Left ventricle myocardium inferior (tissue), 1 donor: Measurements from ENCODE around the gene SMPD1. TPM values are rescaled to one million over a fixed set of nuclear protein-coding genes. Genes with fewer than 3 reads are reported as not detected.
A peak's percentile ranks its signal among the peaks of the same experiment; 100 is the strongest.
"Not testable (repeated sequence)": the region's sequence is repeated elsewhere in the genome, so short reads cannot be mapped to it uniquely, and the experiment has no call there.

Experiments
- DNase-seq: peaks from one replicate; pipeline ENCODE4 v3.0.0-alpha.2; 2020
- H3K27ac ChIP-seq: fragments of 200-600 bp; replicated peaks from 2 replicates; pipeline ENCODE4 v1.8.0; 2021
- H3K27me3 ChIP-seq: fragments of 200-600 bp; 2 replicates; pipeline ENCODE4 v1.8.0; 2021; ENCODE audit warnings: low read depth
- H3K36me3 ChIP-seq: fragments of 200-600 bp; 2 replicates; pipeline ENCODE4 v1.8.0; 2021
- H3K4me1 ChIP-seq: fragments of 200-600 bp; 2 replicates; pipeline ENCODE4 v1.8.0; 2021
- H3K4me3 ChIP-seq: fragments of 200-600 bp; 2 replicates; pipeline ENCODE4 v1.8.0; 2021; ENCODE audit warnings: mild to moderate bottlenecking, moderate library complexity
- H3K9me3 ChIP-seq: fragments of 200-600 bp; replicated peaks from 2 replicates; pipeline ENCODE4 v1.8.0; 2021
- intact Hi-C: fragments of 100-400 bp; cut with micrococcal nuclease; formaldehyde crosslinking; loops from one replicate; pipeline ENCODE4 v1.11.0; 2022
- total RNA-seq: library from RNA; stranded (reverse); fragmentation: NEBNext Ultra II Directional; extraction: Animal tissue kit (Norgen Biotek cat#: 25700); gene quantifications from one replicate; pipeline ENCODE4 v1.2.1, GENCODE V29; 2021
- TF ChIP-seq, protein P1 (sequence below): fragments of 200-600 bp; IDR thresholded peaks from 2 replicates; pipeline ENCODE4 v1.8.0; 2021; ENCODE audit warnings: antibody characterized with exemption, mild to moderate bottlenecking, borderline replicate concordance
- donor health status: DM: no; HTN: yes; CAD: no; lungs with severe emphysema.

The SMPD1 gene
- total RNA-seq, 1 donor from 2014 or later: 49.7 TPM

DNA sequence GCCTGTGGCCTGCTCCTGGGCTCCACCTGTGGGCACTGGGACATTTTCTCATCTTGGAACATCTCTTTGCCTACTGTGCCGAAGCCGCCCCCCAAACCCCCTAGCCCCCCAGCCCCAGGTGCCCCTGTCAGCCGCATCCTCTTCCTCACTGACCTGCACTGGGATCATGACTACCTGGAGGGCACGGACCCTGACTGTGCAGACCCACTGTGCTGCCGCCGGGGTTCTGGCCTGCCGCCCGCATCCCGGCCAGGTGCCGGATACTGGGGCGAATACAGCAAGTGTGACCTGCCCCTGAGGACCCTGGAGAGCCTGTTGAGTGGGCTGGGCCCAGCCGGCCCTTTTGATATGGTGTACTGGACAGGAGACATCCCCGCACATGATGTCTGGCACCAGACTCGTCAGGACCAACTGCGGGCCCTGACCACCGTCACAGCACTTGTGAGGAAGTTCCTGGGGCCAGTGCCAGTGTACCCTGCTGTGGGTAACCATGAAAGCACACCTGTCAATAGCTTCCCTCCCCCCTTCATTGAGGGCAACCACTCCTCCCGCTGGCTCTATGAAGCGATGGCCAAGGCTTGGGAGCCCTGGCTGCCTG is 1.4 kb downstream of the SMPD1 start:
- H3K9me3 ChIP-seq: no peaks in the 10 kb centered on the region
- intact Hi-C loops: no loop called here
- peak overlapping the region; percentile 94 for H3K27ac ChIP-seq
- TF ChIP-seq, protein P1, sequence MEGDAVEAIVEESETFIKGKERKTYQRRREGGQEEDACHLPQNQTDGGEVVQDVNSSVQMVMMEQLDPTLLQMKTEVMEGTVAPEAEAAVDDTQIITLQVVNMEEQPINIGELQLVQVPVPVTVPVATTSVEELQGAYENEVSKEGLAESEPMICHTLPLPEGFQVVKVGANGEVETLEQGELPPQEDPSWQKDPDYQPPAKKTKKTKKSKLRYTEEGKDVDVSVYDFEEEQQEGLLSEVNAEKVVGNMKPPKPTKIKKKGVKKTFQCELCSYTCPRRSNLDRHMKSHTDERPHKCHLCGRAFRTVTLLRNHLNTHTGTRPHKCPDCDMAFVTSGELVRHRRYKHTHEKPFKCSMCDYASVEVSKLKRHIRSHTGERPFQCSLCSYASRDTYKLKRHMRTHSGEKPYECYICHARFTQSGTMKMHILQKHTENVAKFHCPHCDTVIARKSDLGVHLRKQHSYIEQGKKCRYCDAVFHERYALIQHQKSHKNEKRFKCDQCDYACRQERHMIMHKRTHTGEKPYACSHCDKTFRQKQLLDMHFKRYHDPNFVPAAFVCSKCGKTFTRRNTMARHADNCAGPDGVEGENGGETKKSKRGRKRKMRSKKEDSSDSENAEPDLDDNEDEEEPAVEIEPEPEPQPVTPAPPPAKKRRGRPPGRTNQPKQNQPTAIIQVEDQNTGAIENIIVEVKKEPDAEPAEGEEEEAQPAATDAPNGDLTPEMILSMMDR: no peak
- no peak for DNase-seq
- peaks cover 29% of the 10 kb centered on the region for H3K36me3 ChIP-seq
- peaks cover 28% of the 10 kb centered on the region for H3K4me1 ChIP-seq
- H3K4me3 ChIP-seq: peak overlapping the region; percentile 93
- no peaks in the 10 kb centered on the region for H3K27me3 ChIP-seq

DNA sequence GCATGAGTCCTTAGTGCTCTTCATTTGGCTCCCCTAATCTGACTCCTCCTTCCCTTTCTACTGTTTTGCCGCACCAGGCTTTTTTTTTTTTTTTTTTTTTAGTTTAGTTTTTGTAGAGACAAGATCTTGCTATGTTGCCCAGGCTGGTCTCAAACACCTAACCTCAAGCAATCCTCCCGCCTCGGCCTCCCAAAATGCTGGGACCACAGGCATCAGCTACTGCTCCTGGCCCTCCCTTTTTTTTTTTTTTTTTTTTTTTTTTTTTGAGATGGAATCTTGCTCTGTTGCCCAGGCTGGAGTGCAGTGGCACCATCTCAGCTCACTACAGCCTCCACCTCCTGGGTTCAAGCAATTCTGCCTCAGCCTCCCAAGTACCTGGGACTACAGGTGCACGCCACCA is 2.0 kb downstream of the SMPD1 start:
- DNase-seq, H3K27me3 ChIP-seq, intact Hi-C loops, H3K4me3 ChIP-seq, H3K9me3 ChIP-seq, H3K27ac ChIP-seq: not testable (repeated sequence)
- Histone ChIP-seq H3K36me3 (peaks cover 29% of the 10 kb centered on the region), H3K4me1 (peaks cover 28% of the 10 kb centered on the region)

DNA sequence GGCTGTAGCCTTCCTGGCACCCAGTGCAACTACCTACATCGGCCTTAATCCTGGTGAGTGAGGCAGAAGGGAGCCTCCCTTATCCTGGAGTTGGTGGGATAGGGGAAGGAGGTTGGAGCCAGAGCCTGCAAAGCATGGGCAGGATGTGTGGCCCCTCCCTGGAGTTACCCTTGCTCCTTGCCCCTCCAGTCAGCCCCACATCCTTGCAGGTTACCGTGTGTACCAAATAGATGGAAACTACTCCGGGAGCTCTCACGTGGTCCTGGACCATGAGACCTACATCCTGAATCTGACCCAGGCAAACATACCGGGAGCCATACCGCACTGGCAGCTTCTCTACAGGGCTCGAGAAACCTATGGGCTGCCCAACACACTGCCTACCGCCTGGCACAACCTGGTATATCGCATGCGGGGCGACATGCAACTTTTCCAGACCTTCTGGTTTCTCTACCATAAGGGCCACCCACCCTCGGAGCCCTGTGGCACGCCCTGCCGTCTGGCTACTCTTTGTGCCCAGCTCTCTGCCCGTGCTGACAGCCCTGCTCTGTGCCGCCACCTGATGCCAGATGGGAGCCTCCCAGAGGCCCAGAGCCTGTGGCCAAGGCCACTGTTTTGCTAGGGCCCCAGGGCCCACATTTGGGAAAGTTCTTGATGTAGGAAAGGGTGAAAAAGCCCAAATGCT is 3.9 kb downstream of the SMPD1 start:
- H3K4me1 ChIP-seq: peaks cover 38% of the 10 kb centered on the region
- no peaks in the 10 kb centered on the region for H3K27me3 ChIP-seq
- H3K36me3 ChIP-seq: peaks cover 33% of the 10 kb centered on the region
- intact Hi-C loops: no loop called here
- no peak for DNase-seq
- no peak overlapping the region for H3K4me3 ChIP-seq
- TF ChIP-seq, protein P1: no peak
- H3K9me3 ChIP-seq: no peaks in the 10 kb centered on the region
- no peak overlapping the region for H3K27ac ChIP-seq

DNA sequence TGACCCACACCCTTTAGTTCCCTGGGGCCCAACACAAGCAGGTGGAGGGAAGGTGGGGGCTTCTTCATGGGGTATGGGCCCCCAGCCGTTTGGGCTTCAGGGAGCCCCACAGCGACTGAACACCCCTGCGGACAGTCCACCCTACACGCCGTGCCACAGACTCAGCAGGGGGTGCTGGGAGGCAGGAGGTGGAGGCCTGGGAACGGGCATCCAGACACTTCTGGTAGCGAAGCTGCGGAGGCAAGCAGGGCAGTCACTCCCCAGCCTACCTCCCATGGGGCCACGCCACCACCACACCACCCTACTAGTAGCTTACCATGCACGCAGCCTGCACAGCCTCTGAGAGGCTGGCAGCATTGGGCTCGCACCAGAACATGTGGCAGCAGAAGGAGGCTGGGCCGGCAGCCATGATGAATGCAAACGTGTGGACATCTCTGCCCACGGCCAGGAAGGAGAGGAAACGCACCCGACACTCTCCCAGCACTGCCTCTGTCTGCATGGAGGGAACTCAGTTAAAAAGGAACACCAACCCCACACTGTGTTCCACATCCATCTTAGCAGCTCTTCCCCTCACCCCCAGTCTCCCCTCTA is 5.3 kb downstream of the SMPD1 start:
- intact Hi-C loops: no loop called here

DNA sequence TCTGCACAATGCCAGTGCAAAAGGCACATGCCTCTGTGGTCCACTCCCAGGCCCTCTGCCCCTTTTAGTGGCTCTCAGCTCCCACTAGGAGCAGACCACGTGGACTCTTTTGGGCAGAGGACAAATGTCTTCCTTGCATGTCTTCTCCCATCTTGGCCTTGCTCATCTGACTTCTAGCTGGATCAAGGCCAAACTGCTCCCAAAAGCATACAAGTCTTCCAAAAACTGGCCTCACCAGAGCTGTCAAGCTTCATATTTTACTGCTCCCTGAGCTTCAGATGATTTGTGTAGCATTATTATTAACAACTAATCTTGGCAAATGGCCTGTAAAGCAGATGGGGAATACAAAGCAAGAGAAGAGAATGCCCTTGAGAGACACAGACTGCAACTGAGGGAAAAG is 6.9 kb downstream of the SMPD1 start:
- no peak for DNase-seq

More for the DNA sequence above, 5.3 kb downstream of the SMPD1 start:
- H3K4me1 ChIP-seq: peaks cover 27% of the 10 kb centered on the region
- DNase-seq: no peak
- peaks cover 44% of the 10 kb centered on the region for H3K36me3 ChIP-seq
- TF ChIP-seq, protein P1: no peak
- H3K9me3 ChIP-seq: no peaks in the 10 kb centered on the region
- no peak overlapping the region for H3K27ac ChIP-seq
- no peak overlapping the region for H3K4me3 ChIP-seq
- H3K27me3 ChIP-seq: no peaks in the 10 kb centered on the region

More for the DNA sequence above, 6.9 kb downstream of the SMPD1 start:
- Histone ChIP-seq H3K36me3 (peaks cover 58% of the 10 kb centered on the region), H3K27me3 (no peaks in the 10 kb centered on the region), H3K9me3 (no peaks in the 10 kb centered on the region), H3K4me3 (no peak overlapping the region), H3K4me1 (peaks cover 18% of the 10 kb centered on the region), H3K27ac (no peak overlapping the region)
- intact Hi-C loops: no loop called here
- TF ChIP-seq, protein P1: no peak
